Endothelial cell of umbilical vein (primary cell): ENCODE measurements around the gene MYLK. TPM values are rescaled to one million over a fixed set of nuclear protein-coding genes. Genes with fewer than 3 reads are reported as not detected.

Source experiments
- BruUV-seq: library from RNA; stranded (reverse); fragments of 400-500 nt; replicated peaks from 2 replicates; lab custom pipeline; 2021; lab: Mats Ljungman, UMichigan
- CTCF ChIA-PET: fragments of 300-600, 350-600 bp; sonication (Branson Sonifier 250); formaldehyde crosslinking; loops from one replicate; lab custom pipeline; 2021; ENCODE audit warnings: antibody characterized with exemption, inconsistent platforms; lab: Charles Lee
- POLR2A ChIA-PET: fragments of 300-600, 350-600 bp; sonication (Branson Sonifier 250); formaldehyde crosslinking; loops from one replicate; lab custom pipeline; 2021; ENCODE audit warnings: antibody characterized with exemption, inconsistent platforms; lab: Charles Lee
- DNase-seq: peaks from one replicate; pipeline ENCODE4 v3.0.0-alpha.2; 2011; ENCODE audit warnings: low read depth, low spot score
- FAIRE-seq: peaks from 2 replicates; lab custom pipeline; 2011; peaks lifted over from hg19 to GRCh38; lab: Jason Lieb, UNC
- H2AFZ ChIP-seq: 2 replicates; pipeline ENCODE4 v1.6.0; 2012; ENCODE audit warnings: low read depth, low read length, control low read depth, inconsistent platforms
- H3K27ac ChIP-seq: 2 replicates; pipeline ENCODE4 v1.5.1; 2011; ENCODE audit warnings: low read depth, mild to moderate bottlenecking, control low read depth, low read length, moderate library complexity; ENCODE audit not compliant: insufficient read depth
- H3K27me3 ChIP-seq, 2 experiments: 2 replicates each; pipeline versions ENCODE4 v1.6.0 to v1.6.1; 2011; ENCODE audit warnings: low read length in 2 of 2, mixed read lengths in 1 of 2; ENCODE audit not compliant: control insufficient read depth in 2 of 2, insufficient read depth in 2 of 2
- H3K36me3 ChIP-seq, 2 experiments: 2 replicates in 1 of 2; 3 replicates in 1 of 2; pipeline ENCODE4 v1.5.1; 2011; ENCODE audit warnings: low read length in 2 of 2, mild to moderate bottlenecking in 1 of 2, moderate library complexity in 1 of 2; ENCODE audit not compliant: control insufficient read depth in 2 of 2, insufficient read depth in 2 of 2; ENCODE audit errors: extremely low read depth in 1 of 2
- H3K4me1 ChIP-seq: 3 replicates; pipeline ENCODE4 v1.5.1; 2011; ENCODE audit warnings: mild to moderate bottlenecking, low read length; ENCODE audit not compliant: control insufficient read depth, insufficient read depth; ENCODE audit errors: extremely low read depth
- H3K4me2 ChIP-seq: 2 replicates; pipeline ENCODE4 v1.6.1; 2011; ENCODE audit warnings: low read length, control low read depth, mixed read lengths; ENCODE audit not compliant: insufficient read depth
- H3K4me3 ChIP-seq, 3 experiments: fragments of 200-600 bp in 1 of 3; sonication (generic), shearing (Covaris generic) in 1 of 3; replicated peaks in 1 of 3; 2 replicates each; pipeline ENCODE4 v1.5.1; 2011 to 2016; ENCODE audit warnings: control low read depth in 3 of 3, low read length in 3 of 3, mild to moderate bottlenecking in 2 of 3, inconsistent platforms in 1 of 3, low read depth in 1 of 3, moderate library complexity in 1 of 3; ENCODE audit not compliant: insufficient read depth in 1 of 3
- H3K79me2 ChIP-seq: 2 replicates; pipeline ENCODE4 v1.6.0; 2012; ENCODE audit warnings: low read length, inconsistent platforms; ENCODE audit not compliant: control insufficient read depth, insufficient read depth
- H3K9ac ChIP-seq: replicated peaks from 2 replicates; pipeline ENCODE3; 2011; ENCODE audit warnings: low read length, control low read depth; ENCODE audit not compliant: insufficient read depth; ENCODE audit errors: extremely low read depth
- H3K9me1 ChIP-seq: replicated peaks from 3 replicates; pipeline ENCODE4 v1.6.0; 2011; ENCODE audit warnings: mild to moderate bottlenecking, low read length; ENCODE audit not compliant: control insufficient read depth, insufficient read depth; ENCODE audit errors: extremely low read depth
- H3K9me3 ChIP-seq: replicated peaks from 2 replicates; pipeline ENCODE4 v1.5.1; 2012; ENCODE audit warnings: low read length, inconsistent platforms; ENCODE audit not compliant: control insufficient read depth, insufficient read depth
- H4K20me1 ChIP-seq: replicated peaks from 2 replicates; pipeline ENCODE3; 2011; ENCODE audit warnings: mild to moderate bottlenecking, low read length; ENCODE audit not compliant: control insufficient read depth, insufficient read depth; ENCODE audit errors: extremely low read depth
- EZH2 ChIP-seq: IDR thresholded peaks from 2 replicates; pipeline ENCODE4 v1.6.1; 2012; ENCODE audit warnings: borderline replicate concordance, low read depth, mild to moderate bottlenecking, moderate library complexity, low read length, inconsistent platforms; ENCODE audit not compliant: severe bottlenecking
- GATA2 ChIP-seq: IDR thresholded peaks from 2 replicates; pipeline ENCODE4 v1.7.0; 2011; ENCODE audit warnings: low read depth, mild to moderate bottlenecking, moderate library complexity, mixed read lengths, low read length; ENCODE audit not compliant: insufficient read length, insufficient read depth
- JUN ChIP-seq: IDR thresholded peaks from 2 replicates; pipeline ENCODE4 v1.6.1; 2011; ENCODE audit warnings: borderline replicate concordance, low read depth; ENCODE audit not compliant: insufficient read length, insufficient read depth
- MYC ChIP-seq: IDR thresholded peaks from one replicate; pipeline ENCODE4 v1.6.1; 2011; ENCODE audit warnings: mild to moderate bottlenecking, low read depth, low read length
- POLR2A ChIP-seq: IDR thresholded peaks from 2 replicates; pipeline ENCODE4 v1.6.1; 2012; ENCODE audit warnings: low read depth, mild to moderate bottlenecking, control low read depth, low read length
- POLR2AphosphoS5 ChIP-seq: IDR thresholded peaks from 2 replicates; pipeline ENCODE4 v1.6.1; 2012; ENCODE audit warnings: low read depth, mild to moderate bottlenecking, control low read depth, low read length, moderate library complexity; ENCODE audit not compliant: insufficient read depth
- dilution Hi-C: fragments of 300-500 bp; cut with MboI; formaldehyde crosslinking; loops from one replicate; pipeline ENCODE4 v1.15.0; 2019; ENCODE audit warnings: low sequenced_read_pairs; ENCODE audit not compliant: extremely low pct_ligation_motif_present
- intact Hi-C: fragments of 100-400 bp; cut with micrococcal nuclease; formaldehyde crosslinking; loops from one replicate; pipeline ENCODE4 v1.10.0; 2022
- polyA plus RNA-seq, 4 experiments: library from polyadenylated mRNA; depleted of rRNA in 3 of 4; stranded (reverse) in 3 of 4; unstranded in 1 of 4; fragments of >200 nt; gene quantifications; 2 replicates each; pipeline versions ENCODE4 v1.2.1 to v1.2.3, GENCODE V29; 2011 to 2012; ENCODE audit warnings: missing spikeins in 1 of 4
- total RNA-seq: library from RNA; stranded (reverse); gene quantifications from 2 replicates; pipeline ENCODE4 v1.2.3, GENCODE V29; 2021
- TF ChIP-seq, protein P1 (sequence below): IDR thresholded peaks from 2 replicates; pipeline ENCODE4 v1.6.1; 2011; ENCODE audit not compliant: insufficient read depth, insufficient read length

The MYLK gene
- total and polyA plus RNA-seq, 2 donors (not counting 3 experiments of a cell fraction or from before 2014, with no cell fraction given) = 10.0 to 22.2 TPM

DNA sequence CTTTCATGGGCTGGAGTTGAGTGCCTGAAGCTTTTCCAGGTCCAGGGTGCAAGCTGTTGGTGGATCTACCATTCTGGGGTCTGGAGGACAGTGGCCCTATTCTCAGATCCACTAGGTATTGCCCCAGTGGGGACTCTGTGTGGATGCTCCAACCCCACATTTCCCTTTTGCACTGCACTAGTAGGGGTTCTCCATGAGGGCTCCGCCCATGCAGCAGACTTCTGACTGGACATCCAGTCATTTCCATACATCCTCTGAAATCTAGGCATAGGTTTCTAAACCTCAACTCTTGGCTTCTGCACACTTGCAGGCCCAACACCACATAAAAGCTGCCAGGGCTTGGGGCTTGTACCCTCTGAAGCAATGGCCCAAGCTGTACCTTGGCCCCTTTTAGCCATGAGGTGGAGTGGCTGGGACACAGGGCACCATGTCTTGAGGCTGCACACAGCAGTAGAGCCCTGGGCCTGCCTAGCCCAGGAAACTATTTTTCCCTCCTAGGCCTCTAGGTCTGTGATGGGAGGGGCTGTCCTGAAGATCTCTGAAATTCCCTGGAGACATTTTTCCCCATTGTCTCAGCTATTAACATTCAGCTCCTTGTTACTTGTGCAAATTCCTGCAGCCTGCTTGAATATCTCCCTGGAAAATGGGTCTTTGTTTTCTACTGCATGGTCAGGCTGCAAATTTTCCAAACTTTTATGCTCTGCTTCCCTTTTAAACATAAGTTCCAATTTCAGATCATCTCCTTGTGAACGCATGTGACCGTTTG lies 293.3 kb downstream of the MYLK start:
- Histone ChIP-seq H3K27ac (no peak overlapping the region), H3K27me3 (no peaks in the 10 kb centered on the region), H4K20me1 (no peaks in the 10 kb centered on the region), H3K4me3 (no peak overlapping the region), H3K4me1 (peaks cover 20% of the 10 kb centered on the region), H3K9ac (no peak overlapping the region), H2AFZ (no peak overlapping the region), H3K4me2 (no peak overlapping the region), H3K79me2 (peaks cover 6% of the 10 kb centered on the region), H3K9me1 (no peaks in the 10 kb centered on the region), H3K36me3 (no peaks in the 10 kb centered on the region), H3K9me3 (peaks cover 4% of the 10 kb centered on the region)
- TF ChIP-seq EZH2 = no peak
- TF ChIP-seq, protein P1, sequence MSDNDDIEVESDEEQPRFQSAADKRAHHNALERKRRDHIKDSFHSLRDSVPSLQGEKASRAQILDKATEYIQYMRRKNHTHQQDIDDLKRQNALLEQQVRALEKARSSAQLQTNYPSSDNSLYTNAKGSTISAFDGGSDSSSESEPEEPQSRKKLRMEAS = no peak
- no peak for TF ChIP-seq POLR2A
- TF ChIP-seq POLR2AphosphoS5 = no peak
- DNase-seq (no peak), FAIRE-seq (no peak)
- POLR2A ChIA-PET = no interaction called here
- CTCF ChIA-PET = no interaction called here
- intact Hi-C loops = no loop called here
- no TSS peak for BruUV-seq
- dilution Hi-C loops = no loop called here

DNA sequence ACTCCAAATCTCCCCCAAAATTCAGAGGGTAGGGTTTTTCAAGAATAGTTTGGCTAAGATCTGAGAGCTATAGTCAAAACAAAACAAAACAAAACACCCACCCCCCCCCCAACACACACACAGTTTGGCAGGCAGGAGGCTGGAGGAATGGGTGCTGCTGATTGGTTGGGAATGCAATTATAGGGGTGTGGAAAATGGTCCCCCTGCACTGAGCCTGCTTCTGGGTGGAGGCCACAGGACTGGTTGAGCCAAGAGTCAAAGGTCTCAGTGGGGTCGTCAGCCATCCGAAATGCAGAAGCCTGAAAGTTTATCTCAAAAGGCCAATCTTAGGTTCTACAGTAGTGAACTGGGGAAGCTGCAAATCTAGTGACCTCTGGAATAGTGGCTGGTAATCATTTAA lies 296.7 kb downstream of the MYLK start:
- peaks cover 4% of the 10 kb centered on the region for H3K9me3 ChIP-seq
- POLR2A ChIA-PET = no interaction called here
- H3K9ac ChIP-seq = no peak overlapping the region
- H3K27me3 ChIP-seq = no peaks in the 10 kb centered on the region
- no peaks in the 10 kb centered on the region for H3K9me1 ChIP-seq
- intact Hi-C loops = loop anchor here (5.0 to 10.0 kb wide), 2 partner anchors 503 to 845 kb away; no protein-coding TSS in a partner anchor
- TF ChIP-seq, protein P1 = no peak
- TF ChIP-seq JUN (no peak), MYC (no peak), GATA2 (no peak)
- CTCF ChIA-PET = interaction anchor here (1.6 kb wide), 1 partner anchor 65 kb away, joined by 6 read pairs; no protein-coding TSS in a partner anchor
- FAIRE-seq = no peak
- peaks cover 7% of the 10 kb centered on the region for H3K4me1 ChIP-seq
- dilution Hi-C loops = no loop called here
- H4K20me1 ChIP-seq = no peaks in the 10 kb centered on the region
- no peaks in the 10 kb centered on the region for H3K36me3 ChIP-seq
- no peak overlapping the region for H3K4me3 ChIP-seq
- H3K27ac ChIP-seq = no peak overlapping the region
- H3K4me2 ChIP-seq = no peak overlapping the region
- BruUV-seq = no TSS peak
- H2AFZ ChIP-seq = no peak overlapping the region
- no peak for DNase-seq
- peaks cover 8% of the 10 kb centered on the region for H3K79me2 ChIP-seq
